Stomach (tissue), 9 donors: ENCODE results near the gene LIM2. TPM values are rescaled to one million over a fixed set of nuclear protein-coding genes. Genes with fewer than 3 reads are reported as not detected.
"Not testable (repeated sequence)": the region's sequence is repeated elsewhere in the genome, so short reads cannot be mapped to it uniquely, and the experiment has no call there.

Experiments used
- DNase-seq, 2 donors: peaks; one replicate each; pipeline versions ENCODE4 v3.0.0 to v3.0.0-alpha.2; 2013 to 2019
- H3K27ac ChIP-seq, 5 donors: fragments of 200-600 bp in 4 of 5; sonication (generic) in 4 of 5; one replicate each; pipeline ENCODE4 v1.5.1; 2013 to 2019; ENCODE audit warnings: mild to moderate bottlenecking in 1 of 5, moderate library complexity in 1 of 5
- H3K27me3 ChIP-seq, 3 donors: fragments of 200-600 bp; sonication (generic); one replicate each; pipeline ENCODE4 v1.5.1; 2017 to 2019; ENCODE audit warnings: mixed run types in 1 of 3
- H3K36me3 ChIP-seq, 4 donors: fragments of 200-600 bp; sonication (generic); 1 replicate in 3 of 4; 2 replicates in 1 of 4; pipeline ENCODE4 v1.5.1; 2016 to 2019
- H3K4me1 ChIP-seq, 4 donors: fragments of 200-600 bp; sonication (generic); one replicate each; pipeline ENCODE4 v1.5.1; 2016 to 2019
- H3K4me3 ChIP-seq, 4 donors: fragments of 200-600 bp; sonication (generic) in 3 of 4; one replicate each; pipeline ENCODE4 v1.5.1; 2016 to 2019; ENCODE audit warnings: mild to moderate bottlenecking in 1 of 4
- H3K9me3 ChIP-seq, 4 donors: fragments of 200-600 bp; sonication (generic); one replicate each; pipeline ENCODE4 v1.5.1; 2016 to 2019
- EP300 ChIP-seq: sonication (generic); formaldehyde crosslinking; IDR thresholded peaks from one replicate; pipeline ENCODE4 v1.6.1; 2017; ENCODE audit warnings: antibody characterized with exemption
- POLR2A ChIP-seq, 4 donors: fragments of 450-650 bp; IDR thresholded peaks; one replicate each; pipeline ENCODE4 v1.6.1; 2016; ENCODE audit warnings: antibody characterized with exemption in 4 of 4, control low read depth in 2 of 4, mild to moderate bottlenecking in 1 of 4, moderate library complexity in 1 of 4
- POLR2AphosphoS5 ChIP-seq, 3 donors: sonication (generic); formaldehyde crosslinking; IDR thresholded peaks; one replicate each; pipeline ENCODE4 v1.6.1; 2016; ENCODE audit warnings: antibody characterized with exemption in 3 of 3
- WGBS, 5 donors: extraction: QIAGEN DNeasy Blood & Tissue Kit in 3 of 5; methylation state at CpG; one replicate each; pipeline versions ENCODE4 v1.1.5 to v1.1.7; 2013 to 2018; 5-methylcytosine and 5-hydroxymethylcytosine counted together
- intact Hi-C: fragments of 100-400 bp; cut with DNase I; formaldehyde crosslinking; loops from one replicate; pipeline ENCODE4 v1.15.1; 2023; ENCODE audit warnings: low total_unique reads
- polyA plus RNA-seq, 3 donors: library from polyadenylated mRNA; stranded (reverse); fragments of 200-250 nt; gene quantifications; one replicate each; pipeline ENCODE4 v1.2.3, GENCODE V29; 2013
- total RNA-seq, 5 donors: library from RNA; depleted of rRNA; stranded (reverse); fragments of >200 nt; gene quantifications; one replicate each; pipeline versions ENCODE4 v1.1.0 to v1.2.3, GENCODE V29; 2014 to 2016
- TF ChIP-seq, protein P1 (sequence below), 7 experiments: fragments of 450-650 bp in 4 of 7; fragments of 200-600 bp in 3 of 7; sonication (generic) in 3 of 7; IDR thresholded peaks; one replicate each; pipeline ENCODE4 v1.5.1; 2016 to 2019; ENCODE audit warnings: antibody characterized with exemption in 7 of 7, control low read depth in 2 of 7, mild to moderate bottlenecking in 1 of 7
- donor health status: healthy with polysubstance abuse.
- donor health status: Bipolar disorder and iron deficiency.
- donor health status: healthy.

LIM2 gene
- total and polyA plus RNA-seq, 8 donors: not detected

DNA sequence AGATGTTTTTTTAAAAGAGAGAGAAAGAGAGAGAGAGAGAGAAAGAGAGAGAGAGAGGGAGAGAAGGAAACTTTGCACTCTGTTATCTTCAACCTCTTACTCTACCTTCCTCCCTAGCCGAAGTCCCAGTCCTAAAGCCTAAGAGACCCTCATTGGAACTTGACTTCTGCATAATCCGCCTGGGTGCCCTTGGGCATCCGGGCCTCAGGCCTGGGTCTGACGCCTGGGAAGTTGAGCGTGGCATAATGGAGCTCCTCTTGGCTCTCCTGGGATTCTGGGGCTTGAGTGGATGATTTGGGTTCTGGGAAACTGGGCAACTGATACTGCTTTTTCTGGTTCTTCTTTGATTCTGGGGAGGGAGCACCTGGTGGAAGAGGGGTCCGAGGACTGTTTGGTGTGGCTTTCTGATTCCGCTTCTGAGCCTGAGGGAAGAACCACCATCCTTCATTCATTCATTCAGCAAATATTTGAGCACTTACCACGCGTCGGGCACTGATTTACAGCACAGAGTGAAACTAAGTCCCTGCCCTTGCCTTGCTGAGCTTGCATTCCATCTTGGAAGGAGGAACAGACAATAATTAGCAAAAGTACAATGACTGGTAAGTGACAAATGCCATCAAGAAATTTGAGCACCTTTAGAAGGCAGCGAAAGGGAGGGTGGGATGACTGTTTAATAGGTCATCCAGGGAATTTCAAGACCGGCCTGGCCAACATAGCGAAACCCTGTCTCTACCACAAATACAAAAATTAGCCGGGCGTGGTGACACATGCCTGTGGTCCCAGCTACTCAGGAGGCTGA, 23.4 kb upstream of the LIM2 start:
- WGBS, 5 donors: 84 to 91% (median 89%) methylated on average over 15 of the region's 15 CpGs
- H3K4me3 ChIP-seq: no peak overlapping the region
- intact Hi-C loops: no loop called here

DNA sequence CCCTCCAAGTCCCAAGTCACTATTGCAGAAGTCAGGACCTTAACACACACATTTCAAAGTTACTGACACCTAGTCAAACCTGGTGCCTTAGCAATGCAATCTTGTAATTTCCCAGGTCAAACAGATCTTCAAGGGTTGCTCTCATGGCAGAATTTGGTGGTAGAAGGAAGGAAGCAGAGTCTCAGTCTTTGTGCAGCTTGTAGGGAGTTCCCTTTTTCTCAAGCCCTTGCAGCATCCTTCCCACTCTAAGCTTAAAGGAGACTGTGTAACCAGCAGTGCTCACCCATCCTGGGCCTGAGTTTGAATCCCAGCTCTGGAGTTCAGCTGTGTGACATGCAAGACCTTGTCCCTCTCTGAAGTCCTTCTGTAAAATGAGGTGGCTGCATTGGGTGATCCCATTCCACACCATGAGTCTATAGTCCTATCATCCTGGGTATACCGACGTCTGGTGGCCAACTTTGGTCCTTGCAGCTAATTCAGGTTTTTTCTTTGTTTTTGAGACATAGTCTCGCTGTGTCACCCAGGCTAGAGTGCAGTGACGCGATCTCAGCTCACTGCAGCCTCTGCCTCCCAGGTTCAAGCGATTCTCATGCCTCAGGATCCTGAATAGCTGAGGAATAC, 19.8 kb upstream of the LIM2 start:
- Histone ChIP-seq H3K9me3 (peaks cover 0 to 14% (median 6%) of the 10 kb centered on the region in 4 donors), H3K36me3 (no peaks in the 10 kb centered on the region), H3K4me3 (no peak overlapping the region), H3K27me3 (peaks cover 0 to 21% (median 0%) of the 10 kb centered on the region in 3 donors), H3K27ac (peak overlapping the region in 1 of 5 donors; percentile 50), H3K4me1 (peaks cover 0 to 11% (median 0%) of the 10 kb centered on the region in 4 donors)
- TF ChIP-seq POLR2AphosphoS5 (IDR thresholded peaks at IDR 0.05): no peak
- TF ChIP-seq, protein P1, sequence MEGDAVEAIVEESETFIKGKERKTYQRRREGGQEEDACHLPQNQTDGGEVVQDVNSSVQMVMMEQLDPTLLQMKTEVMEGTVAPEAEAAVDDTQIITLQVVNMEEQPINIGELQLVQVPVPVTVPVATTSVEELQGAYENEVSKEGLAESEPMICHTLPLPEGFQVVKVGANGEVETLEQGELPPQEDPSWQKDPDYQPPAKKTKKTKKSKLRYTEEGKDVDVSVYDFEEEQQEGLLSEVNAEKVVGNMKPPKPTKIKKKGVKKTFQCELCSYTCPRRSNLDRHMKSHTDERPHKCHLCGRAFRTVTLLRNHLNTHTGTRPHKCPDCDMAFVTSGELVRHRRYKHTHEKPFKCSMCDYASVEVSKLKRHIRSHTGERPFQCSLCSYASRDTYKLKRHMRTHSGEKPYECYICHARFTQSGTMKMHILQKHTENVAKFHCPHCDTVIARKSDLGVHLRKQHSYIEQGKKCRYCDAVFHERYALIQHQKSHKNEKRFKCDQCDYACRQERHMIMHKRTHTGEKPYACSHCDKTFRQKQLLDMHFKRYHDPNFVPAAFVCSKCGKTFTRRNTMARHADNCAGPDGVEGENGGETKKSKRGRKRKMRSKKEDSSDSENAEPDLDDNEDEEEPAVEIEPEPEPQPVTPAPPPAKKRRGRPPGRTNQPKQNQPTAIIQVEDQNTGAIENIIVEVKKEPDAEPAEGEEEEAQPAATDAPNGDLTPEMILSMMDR (IDR thresholded peaks at IDR 0.05): peak in 5 of 7 experiments; percentile 9 to 51 (median 30)
- no peak for TF ChIP-seq POLR2A (IDR thresholded peaks at IDR 0.05)
- peak; percentile 40 to 65 for DNase-seq
- intact Hi-C loops: no loop called here
- WGBS, 5 donors: 28 to 44% (median 39%) methylated on average over 6 of the region's 6 CpGs

More for the DNA sequence above, 23.4 kb upstream of the LIM2 start:
- peaks cover 0 to 13% (median 0%) of the 10 kb centered on the region in 4 donors for H3K4me1 ChIP-seq
- H3K9me3 ChIP-seq: no peaks in the 10 kb centered on the region
- H3K36me3 ChIP-seq: no peaks in the 10 kb centered on the region
- no peak for DNase-seq
- peaks cover 0 to 33% (median 0%) of the 10 kb centered on the region in 3 donors for H3K27me3 ChIP-seq
- TF ChIP-seq EP300 (no peak), POLR2AphosphoS5 (IDR thresholded peaks at IDR 0.05) (no peak), POLR2A (IDR thresholded peaks at IDR 0.05) (no peak)
- TF ChIP-seq, protein P1 (IDR thresholded peaks at IDR 0.05): no peak
- no peak overlapping the region for H3K27ac ChIP-seq

GRCh38 chr19:51402117-51402516, 14.3 kb upstream of the LIM2 start:
- no peak for DNase-seq
- H3K4me3 ChIP-seq: no peak overlapping the region
- no peak overlapping the region for H3K27ac ChIP-seq
- TF ChIP-seq EP300 (no peak), POLR2AphosphoS5 (IDR thresholded peaks at IDR 0.05) (no peak), POLR2A (IDR thresholded peaks at IDR 0.05) (no peak)
- TF ChIP-seq, protein P1 (IDR thresholded peaks at IDR 0.05): no peak
- peaks cover 0 to 10% (median 0%) of the 10 kb centered on the region in 3 donors for H3K27me3 ChIP-seq
- no peaks in the 10 kb centered on the region for H3K36me3 ChIP-seq
- peaks cover 4 to 28% (median 17%) of the 10 kb centered on the region in 4 donors for H3K9me3 ChIP-seq
- WGBS, 5 donors: 93 to 97% (median 95%) methylated on average over 9 of the region's 9 CpGs
- no peaks in the 10 kb centered on the region for H3K4me1 ChIP-seq
- intact Hi-C loops: no loop called here

DNA sequence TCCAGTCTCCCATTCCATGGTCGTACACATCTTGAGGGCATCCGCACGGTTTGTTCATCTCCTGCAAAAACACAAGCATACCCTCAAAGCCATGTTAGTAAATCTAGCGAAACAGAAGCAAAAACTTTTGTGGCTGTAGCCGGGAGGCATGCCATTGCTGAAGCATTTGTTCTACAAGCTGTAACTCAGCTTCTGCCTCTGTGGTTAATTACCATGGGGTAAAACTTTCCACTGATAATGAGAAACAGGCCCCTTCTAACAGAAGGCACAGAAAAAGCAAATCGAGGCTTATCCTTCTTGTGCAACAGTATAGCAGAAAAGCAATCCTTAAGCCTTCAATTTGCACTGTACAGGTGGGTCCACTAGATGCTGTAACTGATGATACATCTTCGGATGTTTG, 12.2 kb upstream of the LIM2 start:
- H3K4me3 ChIP-seq, H3K27ac ChIP-seq, DNase-seq, H3K27me3 ChIP-seq, H3K4me1 ChIP-seq, H3K36me3 ChIP-seq, intact Hi-C loops: not testable (repeated sequence)
- peaks cover 4 to 28% (median 17%) of the 10 kb centered on the region in 4 donors for H3K9me3 ChIP-seq
- 82 to 97% (median 87%) methylated on average over 7 of the region's 7 CpGs for WGBS, 5 donors
